GM23338 (cell line): ENCODE results near the gene ARSB.

Source experiments
- CREB1 ChIP-seq: fragments of 250-450 bp; sonication (Bioruptor Pico); IDR thresholded peaks from 2 replicates; pipeline ENCODE4 v1.5.0; 2020; ENCODE audit warnings: low read depth, mild to moderate bottlenecking, moderate library complexity
- EZH2 ChIP-seq: fragments of 200-600 bp; sonication (generic); IDR thresholded peaks from one replicate; pipeline ENCODE4 v1.8.0; 2017; ENCODE audit warnings: antibody characterized with exemption, mild to moderate bottlenecking, low read depth; ENCODE audit not compliant: unreplicated experiment
- EZH2phosphoT487 ChIP-seq: fragments of 200-600 bp; sonication (generic); IDR thresholded peaks from one replicate; pipeline ENCODE4 v1.8.1; 2018; ENCODE audit warnings: antibody characterized with exemption; ENCODE audit not compliant: unreplicated experiment
- JUNB ChIP-seq: IDR thresholded peaks from one replicate; pipeline ENCODE4 v1.6.1; 2016; ENCODE audit warnings: antibody characterized with exemption; ENCODE audit not compliant: unreplicated experiment
- NANOG ChIP-seq: IDR thresholded peaks from 2 replicates; pipeline ENCODE4 v1.6.1; 2016; ENCODE audit warnings: antibody characterized with exemption, borderline replicate concordance
- POLR2AphosphoS5 ChIP-seq: IDR thresholded peaks from 2 replicates; pipeline ENCODE4 v1.6.1; 2016; ENCODE audit warnings: antibody characterized with exemption, low read depth
- STAT1 ChIP-seq: IDR thresholded peaks from one replicate; pipeline ENCODE4 v1.6.1; 2016; ENCODE audit warnings: antibody characterized with exemption; ENCODE audit not compliant: unreplicated experiment
- ZNF114 ChIP-seq: fragments of 250-450 bp; sonication (Bioruptor Pico); IDR thresholded peaks from 2 replicates; pipeline ENCODE4 v1.5.0; 2020; ENCODE audit warnings: mild to moderate bottlenecking, moderate library complexity
- ZNF331 ChIP-seq: fragments of 250-450 bp; sonication (Bioruptor Pico); IDR thresholded peaks from 2 replicates; pipeline ENCODE4 v1.5.0; 2020; ENCODE audit warnings: low read depth, mild to moderate bottlenecking, moderate library complexity
- TF ChIP-seq, protein P1 (sequence below), 2 experiments: fragments of 200-600 bp in 1 of 2; sonication (generic) in 1 of 2; conservative IDR thresholded peaks; 2 replicates each; pipeline versions ENCODE4 v1.5.1 to v1.6.1; 2016 to 2017; ENCODE audit warnings: antibody characterized with exemption in 2 of 2, low read depth in 2 of 2, mild to moderate bottlenecking in 2 of 2, moderate library complexity in 1 of 2
- TF ChIP-seq, protein P2 (sequence below): IDR thresholded peaks from one replicate; pipeline ENCODE4 v1.6.1; 2018; ENCODE audit warnings: antibody characterized with exemption; ENCODE audit not compliant: unreplicated experiment
- TF ChIP-seq, protein P3 (sequence below): IDR thresholded peaks from 2 replicates; pipeline ENCODE4 v1.6.1; 2016; ENCODE audit warnings: antibody characterized with exemption

DNA sequence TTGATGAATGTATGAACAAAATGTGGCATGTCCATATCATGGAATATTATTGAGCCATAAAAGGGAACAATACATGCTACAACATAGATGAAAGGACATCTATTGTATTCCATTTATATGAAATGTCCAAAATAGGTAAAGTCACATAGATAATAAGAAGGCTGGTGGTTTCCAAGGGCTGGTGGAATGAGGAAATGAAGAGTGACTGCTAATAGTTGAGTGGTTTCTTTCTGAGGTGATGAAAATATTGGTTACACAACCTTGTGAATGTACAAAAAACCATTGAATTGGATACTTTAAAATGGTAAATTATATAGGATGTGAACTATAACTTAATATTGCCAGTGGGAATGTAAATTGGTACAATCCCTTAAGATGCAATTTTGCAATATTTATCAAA is 5.2 kb downstream of the ARSB start:
- TF ChIP-seq, protein P1, sequence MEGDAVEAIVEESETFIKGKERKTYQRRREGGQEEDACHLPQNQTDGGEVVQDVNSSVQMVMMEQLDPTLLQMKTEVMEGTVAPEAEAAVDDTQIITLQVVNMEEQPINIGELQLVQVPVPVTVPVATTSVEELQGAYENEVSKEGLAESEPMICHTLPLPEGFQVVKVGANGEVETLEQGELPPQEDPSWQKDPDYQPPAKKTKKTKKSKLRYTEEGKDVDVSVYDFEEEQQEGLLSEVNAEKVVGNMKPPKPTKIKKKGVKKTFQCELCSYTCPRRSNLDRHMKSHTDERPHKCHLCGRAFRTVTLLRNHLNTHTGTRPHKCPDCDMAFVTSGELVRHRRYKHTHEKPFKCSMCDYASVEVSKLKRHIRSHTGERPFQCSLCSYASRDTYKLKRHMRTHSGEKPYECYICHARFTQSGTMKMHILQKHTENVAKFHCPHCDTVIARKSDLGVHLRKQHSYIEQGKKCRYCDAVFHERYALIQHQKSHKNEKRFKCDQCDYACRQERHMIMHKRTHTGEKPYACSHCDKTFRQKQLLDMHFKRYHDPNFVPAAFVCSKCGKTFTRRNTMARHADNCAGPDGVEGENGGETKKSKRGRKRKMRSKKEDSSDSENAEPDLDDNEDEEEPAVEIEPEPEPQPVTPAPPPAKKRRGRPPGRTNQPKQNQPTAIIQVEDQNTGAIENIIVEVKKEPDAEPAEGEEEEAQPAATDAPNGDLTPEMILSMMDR (conservative IDR thresholded peaks at IDR 0.05; ENCODE audit: low read depth in 2 of 2), result no peak
- TF ChIP-seq EZH2, result no peak
- TF ChIP-seq POLR2AphosphoS5, result no peak
- TF ChIP-seq CREB1 (CRISPR knock-in tag), result no peak
- no peak for TF ChIP-seq JUNB
- no peak for TF ChIP-seq EZH2phosphoT487
- TF ChIP-seq, protein P2, sequence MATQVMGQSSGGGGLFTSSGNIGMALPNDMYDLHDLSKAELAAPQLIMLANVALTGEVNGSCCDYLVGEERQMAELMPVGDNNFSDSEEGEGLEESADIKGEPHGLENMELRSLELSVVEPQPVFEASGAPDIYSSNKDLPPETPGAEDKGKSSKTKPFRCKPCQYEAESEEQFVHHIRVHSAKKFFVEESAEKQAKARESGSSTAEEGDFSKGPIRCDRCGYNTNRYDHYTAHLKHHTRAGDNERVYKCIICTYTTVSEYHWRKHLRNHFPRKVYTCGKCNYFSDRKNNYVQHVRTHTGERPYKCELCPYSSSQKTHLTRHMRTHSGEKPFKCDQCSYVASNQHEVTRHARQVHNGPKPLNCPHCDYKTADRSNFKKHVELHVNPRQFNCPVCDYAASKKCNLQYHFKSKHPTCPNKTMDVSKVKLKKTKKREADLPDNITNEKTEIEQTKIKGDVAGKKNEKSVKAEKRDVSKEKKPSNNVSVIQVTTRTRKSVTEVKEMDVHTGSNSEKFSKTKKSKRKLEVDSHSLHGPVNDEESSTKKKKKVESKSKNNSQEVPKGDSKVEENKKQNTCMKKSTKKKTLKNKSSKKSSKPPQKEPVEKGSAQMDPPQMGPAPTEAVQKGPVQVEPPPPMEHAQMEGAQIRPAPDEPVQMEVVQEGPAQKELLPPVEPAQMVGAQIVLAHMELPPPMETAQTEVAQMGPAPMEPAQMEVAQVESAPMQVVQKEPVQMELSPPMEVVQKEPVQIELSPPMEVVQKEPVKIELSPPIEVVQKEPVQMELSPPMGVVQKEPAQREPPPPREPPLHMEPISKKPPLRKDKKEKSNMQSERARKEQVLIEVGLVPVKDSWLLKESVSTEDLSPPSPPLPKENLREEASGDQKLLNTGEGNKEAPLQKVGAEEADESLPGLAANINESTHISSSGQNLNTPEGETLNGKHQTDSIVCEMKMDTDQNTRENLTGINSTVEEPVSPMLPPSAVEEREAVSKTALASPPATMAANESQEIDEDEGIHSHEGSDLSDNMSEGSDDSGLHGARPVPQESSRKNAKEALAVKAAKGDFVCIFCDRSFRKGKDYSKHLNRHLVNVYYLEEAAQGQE, result no peak
- no peak for TF ChIP-seq NANOG
- TF ChIP-seq ZNF114 (CRISPR knock-in tag), result no peak
- no peak for TF ChIP-seq STAT1
- TF ChIP-seq, protein P3, sequence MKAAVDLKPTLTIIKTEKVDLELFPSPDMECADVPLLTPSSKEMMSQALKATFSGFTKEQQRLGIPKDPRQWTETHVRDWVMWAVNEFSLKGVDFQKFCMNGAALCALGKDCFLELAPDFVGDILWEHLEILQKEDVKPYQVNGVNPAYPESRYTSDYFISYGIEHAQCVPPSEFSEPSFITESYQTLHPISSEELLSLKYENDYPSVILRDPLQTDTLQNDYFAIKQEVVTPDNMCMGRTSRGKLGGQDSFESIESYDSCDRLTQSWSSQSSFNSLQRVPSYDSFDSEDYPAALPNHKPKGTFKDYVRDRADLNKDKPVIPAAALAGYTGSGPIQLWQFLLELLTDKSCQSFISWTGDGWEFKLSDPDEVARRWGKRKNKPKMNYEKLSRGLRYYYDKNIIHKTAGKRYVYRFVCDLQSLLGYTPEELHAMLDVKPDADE, result no peak
- no peak for TF ChIP-seq ZNF331
